ENCODE data around the gene GNAQ.
A peak's percentile ranks its signal among the peaks of the same experiment; 100 is the strongest.

GNAQ gene

GRCh38 chr9:77807846-77808750, 223.5 kb downstream of the GNAQ start:
- Histone ChIP-seq H3K4me3 (ENCODE audit: low read depth, low read length) (peak overlapping the region; percentile 8; the same call in 1 of the 2 replicates), H3K27me3 (ENCODE audit: insufficient read depth, low read length) (no peaks in the 10 kb centered on the region), H3K27ac (ENCODE audit: low read depth, low read length) (peak overlapping the region; percentile 91), H3K4me1 (ENCODE audit: control insufficient read depth, insufficient read depth, low read length, unreplicated experiment) (peaks cover 54% of the 10 kb centered on the region), H2AFZ (ENCODE audit: low read length, unreplicated experiment) (no peak overlapping the region), H3K36me3 (ENCODE audit: insufficient read depth, low read length) (peaks cover 11% of the 10 kb centered on the region), H3K79me2 (ENCODE audit: control insufficient read depth, insufficient read depth, low read length, unreplicated experiment) (peaks cover 19% of the 10 kb centered on the region)

DNA sequence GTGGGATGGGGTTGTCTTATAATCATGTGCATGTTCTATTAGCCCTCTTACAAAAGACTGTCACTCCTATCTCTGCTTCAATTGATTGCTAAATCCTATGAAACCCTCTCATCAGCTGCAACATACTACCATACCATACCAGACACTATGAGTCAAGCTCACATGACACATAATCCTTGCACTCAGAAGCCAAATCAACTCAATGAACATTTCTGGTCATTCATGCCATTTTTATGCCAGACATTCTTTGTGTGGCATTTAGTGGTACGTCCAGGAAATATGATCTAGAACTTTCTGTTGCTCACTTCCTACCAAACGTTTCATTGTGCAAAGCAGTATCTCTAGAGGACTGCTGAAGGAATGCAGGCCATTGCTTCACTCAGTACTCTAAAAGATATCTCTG, 224.3 kb downstream of the GNAQ start:
- Histone ChIP-seq H3K4me3 (ENCODE audit: low read depth, low read length) (peak overlapping the region; percentile 5), H3K27ac (ENCODE audit: low read depth, low read length) (peak overlapping the region; percentile 91), H3K4me1 (ENCODE audit: control insufficient read depth, insufficient read depth, low read length, unreplicated experiment) (peaks cover 55% of the 10 kb centered on the region), H3K36me3 (ENCODE audit: insufficient read depth, low read length) (peaks cover 11% of the 10 kb centered on the region), H2AFZ (ENCODE audit: low read length, unreplicated experiment) (no peak overlapping the region), H3K79me2 (ENCODE audit: control insufficient read depth, insufficient read depth, low read length, unreplicated experiment) (peaks cover 22% of the 10 kb centered on the region), H3K27me3 (ENCODE audit: insufficient read depth, low read length) (no peaks in the 10 kb centered on the region)

- Histone ChIP-seq H2AFZ (ENCODE audit: low read length, unreplicated experiment) (no peak overlapping the region), H3K79me2 (ENCODE audit: control insufficient read depth, insufficient read depth, low read length, unreplicated experiment) (peaks cover 22% of the 10 kb centered on the region), H3K36me3 (ENCODE audit: insufficient read depth, low read length) (peaks cover 11% of the 10 kb centered on the region), H3K27me3 (ENCODE audit: insufficient read depth, low read length) (no peaks in the 10 kb centered on the region), H3K4me3 (ENCODE audit: low read depth, low read length) (peak overlapping the region; percentile 5), H3K4me1 (ENCODE audit: control insufficient read depth, insufficient read depth, low read length, unreplicated experiment) (peaks cover 55% of the 10 kb centered on the region), H3K27ac (ENCODE audit: low read depth, low read length) (peak overlapping the region; percentile 91)
Measured at GRCh38 chr9:77806741-77807140, 224.9 kb downstream of the GNAQ start.

GRCh38 chr9:77805810-77806209, 225.8 kb downstream of the GNAQ start:
- Histone ChIP-seq H3K4me3 (ENCODE audit: low read depth, low read length) (no peak overlapping the region), H3K27ac (ENCODE audit: low read depth, low read length) (no peak overlapping the region), H2AFZ (ENCODE audit: low read length, unreplicated experiment) (no peak overlapping the region), H3K36me3 (ENCODE audit: insufficient read depth, low read length) (peaks cover 10% of the 10 kb centered on the region), H3K27me3 (ENCODE audit: insufficient read depth, low read length) (no peaks in the 10 kb centered on the region), H3K79me2 (ENCODE audit: control insufficient read depth, insufficient read depth, low read length, unreplicated experiment) (peaks cover 25% of the 10 kb centered on the region), H3K4me1 (ENCODE audit: control insufficient read depth, insufficient read depth, low read length, unreplicated experiment) (peaks cover 55% of the 10 kb centered on the region)

GRCh38 chr9:77803423-77803822, 228.2 kb downstream of the GNAQ start:
- Histone ChIP-seq H3K27ac (ENCODE audit: low read depth, low read length) (no peak overlapping the region), H2AFZ (ENCODE audit: low read length, unreplicated experiment) (no peak overlapping the region), H3K4me1 (ENCODE audit: control insufficient read depth, insufficient read depth, low read length, unreplicated experiment) (peaks cover 38% of the 10 kb centered on the region), H3K79me2 (ENCODE audit: control insufficient read depth, insufficient read depth, low read length, unreplicated experiment) (peaks cover 21% of the 10 kb centered on the region), H3K36me3 (ENCODE audit: insufficient read depth, low read length) (no peaks in the 10 kb centered on the region), H3K4me3 (ENCODE audit: low read depth, low read length) (no peak overlapping the region), H3K27me3 (ENCODE audit: insufficient read depth, low read length) (no peaks in the 10 kb centered on the region)

GRCh38 chr9:77802515-77803293, 228.9 kb downstream of the GNAQ start:
- H3K4me1 ChIP-seq (ENCODE audit: control insufficient read depth, insufficient read depth, low read length, unreplicated experiment): peaks cover 38% of the 10 kb centered on the region
- no peak overlapping the region for H3K4me3 ChIP-seq (ENCODE audit: low read depth, low read length)
- peaks cover 21% of the 10 kb centered on the region for H3K79me2 ChIP-seq (ENCODE audit: control insufficient read depth, insufficient read depth, low read length, unreplicated experiment)
- no peak overlapping the region for H2AFZ ChIP-seq (ENCODE audit: low read length, unreplicated experiment)
- H3K27ac ChIP-seq (ENCODE audit: low read depth, low read length): no peak overlapping the region
- no peaks in the 10 kb centered on the region for H3K27me3 ChIP-seq (ENCODE audit: insufficient read depth, low read length)
- H3K36me3 ChIP-seq (ENCODE audit: insufficient read depth, low read length): no peaks in the 10 kb centered on the region

- Histone ChIP-seq H3K27ac (ENCODE audit: low read depth, low read length) (no peak overlapping the region), H2AFZ (ENCODE audit: low read length, unreplicated experiment) (no peak overlapping the region), H3K4me3 (ENCODE audit: low read depth, low read length) (no peak overlapping the region), H3K36me3 (ENCODE audit: insufficient read depth, low read length) (no peaks in the 10 kb centered on the region), H3K79me2 (ENCODE audit: control insufficient read depth, insufficient read depth, low read length, unreplicated experiment) (peaks cover 27% of the 10 kb centered on the region), H3K27me3 (ENCODE audit: insufficient read depth, low read length) (no peaks in the 10 kb centered on the region), H3K4me1 (ENCODE audit: control insufficient read depth, insufficient read depth, low read length, unreplicated experiment) (peaks cover 32% of the 10 kb centered on the region)
Measured at GRCh38 chr9:77802064-77802463, 229.5 kb downstream of the GNAQ start.

- H3K36me3 ChIP-seq (ENCODE audit: insufficient read depth, low read length): no peaks in the 10 kb centered on the region
Measured at GRCh38 chr9:77800924-77801551, 230.6 kb downstream of the GNAQ start.

GRCh38 chr9:77798140-77798539, 233.5 kb downstream of the GNAQ start:
- no peak overlapping the region for H2AFZ ChIP-seq (ENCODE audit: low read length, unreplicated experiment)
- no peaks in the 10 kb centered on the region for H3K27me3 ChIP-seq (ENCODE audit: insufficient read depth, low read length)
- H3K4me1 ChIP-seq (ENCODE audit: control insufficient read depth, insufficient read depth, low read length, unreplicated experiment): peaks cover 20% of the 10 kb centered on the region
- H3K27ac ChIP-seq (ENCODE audit: low read depth, low read length): no peak overlapping the region
- H3K4me3 ChIP-seq (ENCODE audit: low read depth, low read length): no peak overlapping the region
- H3K79me2 ChIP-seq (ENCODE audit: control insufficient read depth, insufficient read depth, low read length, unreplicated experiment): peaks cover 22% of the 10 kb centered on the region
- H3K36me3 ChIP-seq (ENCODE audit: insufficient read depth, low read length): 0 out of 2 replicates have a peak, but pooled peaks cover 6% of the 10 kb centered on the region

More at GRCh38 chr9:77800924-77801551, 230.6 kb downstream of the GNAQ start:
- no peak overlapping the region for H3K4me3 ChIP-seq (ENCODE audit: low read depth, low read length)
- no peak overlapping the region for H3K27ac ChIP-seq (ENCODE audit: low read depth, low read length)
- H3K79me2 ChIP-seq (ENCODE audit: control insufficient read depth, insufficient read depth, low read length, unreplicated experiment): peaks cover 30% of the 10 kb centered on the region
- no peak overlapping the region for H2AFZ ChIP-seq (ENCODE audit: low read length, unreplicated experiment)
- no peaks in the 10 kb centered on the region for H3K27me3 ChIP-seq (ENCODE audit: insufficient read depth, low read length)
- peaks cover 22% of the 10 kb centered on the region for H3K4me1 ChIP-seq (ENCODE audit: control insufficient read depth, insufficient read depth, low read length, unreplicated experiment)

GRCh38 chr9:77794985-77795384, 236.6 kb downstream of the GNAQ start:
- no peaks in the 10 kb centered on the region for H3K27me3 ChIP-seq (ENCODE audit: insufficient read depth, low read length)
- peaks cover 19% of the 10 kb centered on the region for H3K4me1 ChIP-seq (ENCODE audit: control insufficient read depth, insufficient read depth, low read length, unreplicated experiment)
- peaks cover 15% of the 10 kb centered on the region for H3K79me2 ChIP-seq (ENCODE audit: control insufficient read depth, insufficient read depth, low read length, unreplicated experiment)
- H3K27ac ChIP-seq (ENCODE audit: low read depth, low read length): no peak overlapping the region
- H2AFZ ChIP-seq (ENCODE audit: low read length, unreplicated experiment): no peak overlapping the region
- no peak overlapping the region for H3K4me3 ChIP-seq (ENCODE audit: low read depth, low read length)
- H3K36me3 ChIP-seq (ENCODE audit: insufficient read depth, low read length): 0 out of 2 replicates have a peak, but pooled peaks cover 6% of the 10 kb centered on the region

Measured in ACC112 (cell line).